ENCODE results near the gene GPR150.

GRCh38 chr5:95620870-95621838 lies 1.3 kb downstream of the GPR150 start:
- TF ChIP-seq, protein P1, sequence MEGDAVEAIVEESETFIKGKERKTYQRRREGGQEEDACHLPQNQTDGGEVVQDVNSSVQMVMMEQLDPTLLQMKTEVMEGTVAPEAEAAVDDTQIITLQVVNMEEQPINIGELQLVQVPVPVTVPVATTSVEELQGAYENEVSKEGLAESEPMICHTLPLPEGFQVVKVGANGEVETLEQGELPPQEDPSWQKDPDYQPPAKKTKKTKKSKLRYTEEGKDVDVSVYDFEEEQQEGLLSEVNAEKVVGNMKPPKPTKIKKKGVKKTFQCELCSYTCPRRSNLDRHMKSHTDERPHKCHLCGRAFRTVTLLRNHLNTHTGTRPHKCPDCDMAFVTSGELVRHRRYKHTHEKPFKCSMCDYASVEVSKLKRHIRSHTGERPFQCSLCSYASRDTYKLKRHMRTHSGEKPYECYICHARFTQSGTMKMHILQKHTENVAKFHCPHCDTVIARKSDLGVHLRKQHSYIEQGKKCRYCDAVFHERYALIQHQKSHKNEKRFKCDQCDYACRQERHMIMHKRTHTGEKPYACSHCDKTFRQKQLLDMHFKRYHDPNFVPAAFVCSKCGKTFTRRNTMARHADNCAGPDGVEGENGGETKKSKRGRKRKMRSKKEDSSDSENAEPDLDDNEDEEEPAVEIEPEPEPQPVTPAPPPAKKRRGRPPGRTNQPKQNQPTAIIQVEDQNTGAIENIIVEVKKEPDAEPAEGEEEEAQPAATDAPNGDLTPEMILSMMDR (IDR thresholded peaks at IDR 0.05; ENCODE audit: low read depth, low read length, poor library complexity, severe bottlenecking): no peak
- TF ChIP-seq EZH2phosphoT487 (IDR thresholded peaks at IDR 0.05; ENCODE audit: borderline replicate concordance, low read length): no peak

Data from DOHH2 (cell line).